ENCODE data around the gene SNPH.

- TF ChIP-seq CTCF (IDR thresholded peaks at IDR 0.05) (no peak), POLR2AphosphoS5 (IDR thresholded peaks at IDR 0.05) (no peak), POLR2A (IDR thresholded peaks at IDR 0.05; ENCODE audit: low read depth) (no peak)
Observed at GRCh38 chr20:1327827-1328679, 62.0 kb downstream of the SNPH start.

All from esophagus muscularis mucosa (tissue), 3 donors.